NCI-H187 (cell line): Measurements from ENCODE around the gene YWHAQ.
"Not testable (repeated sequence)": the region's sequence is repeated elsewhere in the genome, so short reads cannot be mapped to it uniquely, and the experiment has no call there.

Experiments used
- DNase-seq, 2 experiments: peaks; one replicate each; lab custom pipeline; 2025; lab: John Stamatoyannopoulos, UW

Gene YWHAQ

DNA sequence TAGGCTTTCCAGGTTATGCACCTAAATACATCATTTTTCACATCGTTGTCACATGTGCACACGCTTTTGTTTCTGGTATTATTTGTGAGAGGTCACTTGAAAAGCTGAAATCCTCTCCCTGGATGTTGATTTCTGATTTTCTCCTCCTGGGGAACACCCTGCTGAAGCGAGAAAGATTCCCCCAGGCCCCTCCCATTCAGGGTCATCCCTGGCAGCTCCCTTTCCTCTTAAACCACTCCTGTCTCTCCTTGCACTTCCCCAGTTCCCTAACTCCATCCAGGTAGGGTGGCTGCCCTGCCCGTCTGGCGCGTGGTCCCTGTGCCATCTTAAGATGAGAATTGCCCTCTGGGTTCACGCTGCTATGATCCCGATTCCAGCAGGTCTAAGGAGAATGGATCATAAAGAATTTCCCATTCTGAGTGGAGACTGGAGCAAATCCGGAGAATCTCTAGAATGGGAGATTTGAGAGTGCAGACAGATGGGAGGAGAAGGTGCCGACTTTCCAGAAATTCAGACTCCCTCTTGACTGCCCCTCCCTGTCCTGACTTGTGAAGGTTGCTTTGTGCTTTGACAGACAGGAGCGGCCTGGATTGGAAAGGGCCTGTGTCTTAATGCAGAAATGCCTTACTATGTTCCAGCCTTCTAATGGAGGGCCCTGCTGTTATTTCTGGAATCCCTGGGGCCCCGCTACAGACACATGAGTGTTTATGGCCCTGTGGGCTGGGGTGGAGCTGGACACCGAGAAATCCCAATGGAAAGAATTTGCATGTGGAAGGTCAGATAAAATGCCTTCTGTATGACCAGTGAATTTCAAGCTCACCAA, 1.3 kb upstream of the YWHAQ start:
- peak in 1 of 2 experiments; percentile 42 for DNase-seq

DNA sequence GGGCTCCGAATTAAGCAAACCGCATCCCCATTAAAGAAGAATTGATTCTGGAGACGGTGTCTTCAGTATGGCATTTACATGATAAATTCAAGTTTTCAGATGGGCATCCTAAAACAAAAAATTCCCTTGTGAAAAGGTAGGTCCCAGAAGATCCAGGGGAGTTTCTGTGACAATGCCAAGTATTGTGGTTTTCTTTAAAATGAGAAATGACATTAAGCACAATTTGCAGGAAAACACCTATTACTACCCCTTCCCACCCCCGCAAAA, 689 bp upstream of the YWHAQ start:
- DNase-seq = no peak

DNA sequence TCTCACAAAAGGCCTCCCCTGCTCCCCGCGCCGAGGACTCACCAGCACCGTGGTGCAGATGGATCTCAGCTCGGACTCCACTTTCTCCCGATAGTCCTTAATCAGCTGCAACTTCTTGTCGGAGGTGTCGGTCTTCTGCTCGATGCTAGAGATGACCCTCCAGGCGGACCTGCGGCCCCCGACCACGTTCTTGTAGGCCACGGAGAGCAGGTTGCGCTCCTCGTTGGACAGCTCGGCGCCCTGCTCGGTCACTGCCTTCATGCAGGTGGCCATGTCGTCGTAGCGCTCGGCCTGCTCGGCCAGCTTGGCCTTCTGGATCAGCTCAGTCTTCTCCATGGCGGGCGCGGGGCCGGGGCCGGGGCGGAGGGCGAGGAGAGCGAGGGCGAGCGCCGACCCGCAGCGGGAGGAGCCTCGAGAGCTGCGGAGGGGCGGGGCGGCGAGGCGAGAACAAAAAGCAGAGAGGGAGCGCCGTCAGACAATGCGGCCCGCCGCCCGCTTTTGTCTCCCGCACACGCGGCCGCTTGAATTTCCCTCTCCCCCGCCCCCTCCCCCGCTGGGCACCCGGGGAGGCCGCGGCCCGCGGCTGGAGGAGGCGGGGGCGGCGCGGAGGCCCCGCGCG, 571 bp downstream of the YWHAQ start:
- peak; percentile 69 to 84 for DNase-seq

DNA sequence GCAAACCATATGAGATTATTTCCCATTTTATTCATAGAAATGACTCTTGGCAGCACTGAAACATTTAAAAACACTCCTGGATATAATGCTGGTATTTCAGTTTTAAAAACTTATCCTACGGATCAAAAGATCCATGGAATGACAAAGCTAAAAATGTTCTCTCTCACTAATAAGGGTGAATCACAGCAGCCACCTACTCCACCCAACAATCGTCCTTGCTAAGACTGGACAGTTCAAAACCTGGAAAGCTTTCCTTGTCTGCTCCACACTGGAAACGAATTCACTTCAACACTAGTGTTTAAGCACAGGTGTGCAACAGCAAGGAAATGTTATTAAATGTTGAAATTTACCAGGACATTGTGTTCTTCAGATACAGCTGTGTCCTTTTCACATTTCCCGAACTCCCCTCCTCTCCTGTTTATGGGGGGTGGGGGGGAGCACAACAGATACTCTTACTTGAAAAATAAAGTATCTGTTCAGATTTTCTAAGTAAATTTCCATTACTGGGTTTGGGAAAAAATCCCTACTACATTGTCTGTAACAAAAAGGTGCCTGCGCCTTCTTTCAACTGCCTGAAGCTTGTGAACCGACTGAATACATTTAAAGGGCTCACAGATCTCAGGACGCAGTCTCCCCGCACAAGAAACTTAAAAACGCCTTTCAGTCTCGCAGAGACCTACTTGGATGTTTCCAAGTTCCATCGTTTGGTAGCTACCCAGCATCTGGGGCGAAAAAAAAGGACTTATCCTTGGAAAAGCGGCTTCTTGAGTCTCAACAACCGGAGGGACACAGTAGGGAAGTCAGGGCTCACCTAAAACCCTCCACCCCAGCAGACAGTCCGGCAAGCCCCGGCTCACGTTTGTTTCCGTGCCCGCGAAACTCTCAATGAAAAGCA, 1.3 kb downstream of the YWHAQ start:
- no peak for DNase-seq

DNA sequence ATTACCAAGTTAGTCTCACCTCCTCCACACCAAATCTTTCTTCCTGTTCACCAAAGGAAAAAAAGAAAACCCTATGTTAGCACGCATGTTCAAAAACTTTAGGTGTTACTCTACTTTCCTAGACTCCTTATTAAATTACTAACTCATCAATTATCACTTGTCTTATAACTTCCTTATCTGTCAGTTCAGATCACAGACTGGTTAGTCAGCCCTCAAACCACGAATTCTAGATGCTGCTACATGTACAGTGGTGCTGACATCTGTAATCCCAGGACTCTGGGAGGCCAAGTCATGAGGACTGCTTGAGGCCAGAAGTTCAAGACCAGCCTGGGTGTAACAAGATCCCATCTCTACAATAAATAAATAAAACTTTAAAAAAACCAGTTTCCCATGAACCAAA, 3.5 kb downstream of the YWHAQ start:
- no peak for DNase-seq

DNA sequence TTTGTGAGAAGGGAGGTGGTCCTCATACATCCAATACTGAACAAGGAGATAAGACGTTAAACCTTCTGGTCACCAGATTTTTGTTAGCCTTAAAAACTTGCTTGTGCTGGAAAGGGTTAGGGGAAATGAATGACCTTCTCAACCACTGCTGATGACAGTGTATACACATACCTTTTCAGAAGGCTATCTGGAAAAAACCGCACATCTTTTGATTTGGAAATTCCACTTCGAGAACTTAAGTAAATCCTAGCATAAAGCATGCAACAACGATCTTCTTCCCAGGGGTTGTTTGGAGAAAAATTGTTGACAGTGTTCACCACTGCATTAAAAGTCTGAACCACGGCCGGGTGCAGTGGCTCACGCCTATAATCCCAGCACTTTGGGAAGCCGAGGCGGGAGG, 7.6 kb downstream of the YWHAQ start:
- no peak for DNase-seq

DNA sequence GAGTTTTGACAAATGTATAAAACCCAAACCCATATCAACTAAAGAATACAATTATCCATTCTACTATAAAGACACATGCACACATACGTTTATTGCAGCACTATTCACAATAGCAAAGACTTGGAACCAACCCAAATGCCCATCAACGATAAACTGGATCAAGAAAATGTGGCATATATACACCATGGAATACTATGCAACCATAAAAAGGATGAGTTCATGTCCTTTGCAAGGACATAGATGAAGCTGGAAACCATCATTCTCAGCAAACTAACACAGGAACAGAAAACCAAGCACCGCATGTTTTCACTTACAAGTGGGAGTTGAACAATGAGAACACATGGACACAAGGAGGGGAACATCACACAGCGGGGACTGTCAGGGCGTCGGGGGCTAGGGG, 9.1 kb downstream of the YWHAQ start:
- DNase-seq = not testable (repeated sequence)

DNA sequence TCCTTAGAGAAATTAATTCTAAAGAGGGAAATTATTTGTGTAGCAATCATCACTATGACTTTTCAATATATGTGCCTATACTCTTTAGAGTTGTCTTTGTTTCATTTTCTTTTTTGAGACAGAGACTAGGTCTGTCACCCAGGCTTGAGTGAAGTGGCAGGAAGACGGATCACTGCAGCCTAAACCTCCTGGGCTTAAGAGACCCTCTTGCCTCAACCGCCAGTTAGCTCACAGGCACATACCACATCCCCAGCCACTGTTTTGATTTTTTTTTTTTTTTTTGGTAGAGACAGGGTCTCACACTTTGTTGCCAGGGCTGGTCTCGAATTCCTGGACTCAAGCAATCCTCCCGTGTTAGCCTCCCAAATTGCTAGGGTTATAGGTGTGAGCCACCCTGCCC, 12.4 kb downstream of the YWHAQ start:
- DNase-seq = no peak

DNA sequence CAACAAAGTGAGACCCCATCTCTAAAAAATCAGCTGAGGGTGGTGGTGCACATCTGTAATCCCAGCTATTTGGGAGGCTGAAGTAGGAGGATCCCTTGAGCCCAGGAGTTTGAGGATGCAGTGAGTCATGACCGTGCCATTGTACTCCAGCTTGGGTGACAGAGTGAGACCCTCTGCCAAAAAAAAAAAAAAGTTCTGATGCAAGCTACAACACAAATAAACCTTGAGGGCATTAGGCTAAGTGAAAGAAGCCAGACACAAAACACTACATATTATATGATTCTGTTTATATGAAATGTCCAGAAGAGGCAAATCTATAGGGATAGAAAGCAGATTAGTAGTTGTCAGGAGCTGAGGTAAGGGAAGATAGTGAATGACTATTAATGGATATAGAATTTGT, 13.0 kb downstream of the YWHAQ start:
- DNase-seq = no peak

DNA sequence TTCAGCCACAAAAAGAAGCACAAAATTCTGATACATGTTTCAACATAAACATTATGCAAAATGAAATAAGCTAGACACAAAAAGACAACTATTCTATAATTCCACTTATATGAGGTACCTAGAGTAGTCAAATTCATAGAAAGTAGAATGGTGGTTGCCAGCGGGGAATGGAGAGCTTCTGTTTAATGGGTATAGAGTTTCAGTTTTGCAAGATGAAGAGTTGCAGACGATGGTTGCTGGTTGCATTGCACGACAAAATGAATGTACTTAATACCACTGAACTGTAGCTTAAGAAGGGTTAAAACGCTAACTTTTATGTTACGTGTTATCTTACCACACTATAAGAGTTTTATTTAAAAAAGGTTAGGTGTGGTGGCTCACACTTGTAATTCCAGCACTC, 13.5 kb downstream of the YWHAQ start:
- DNase-seq = no peak

DNA sequence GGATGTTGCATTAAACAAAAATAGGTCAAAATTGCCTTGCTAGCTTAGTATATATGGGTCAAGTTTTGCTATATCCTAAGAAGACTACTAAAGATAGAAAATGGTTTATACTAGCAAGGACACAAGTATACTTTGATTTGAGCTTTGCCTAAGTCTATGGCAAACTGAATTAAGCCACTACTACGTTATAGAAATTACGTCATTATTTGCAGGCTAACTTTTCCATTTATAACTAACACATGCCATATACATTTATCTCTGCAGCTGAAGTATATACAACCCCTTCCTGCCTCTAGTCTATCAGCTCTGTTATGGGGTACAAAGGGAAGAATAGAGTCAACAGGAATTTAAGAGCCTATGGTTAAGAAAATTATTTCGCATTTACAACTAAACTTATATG, 16.2 kb downstream of the YWHAQ start:
- DNase-seq = no peak

DNA sequence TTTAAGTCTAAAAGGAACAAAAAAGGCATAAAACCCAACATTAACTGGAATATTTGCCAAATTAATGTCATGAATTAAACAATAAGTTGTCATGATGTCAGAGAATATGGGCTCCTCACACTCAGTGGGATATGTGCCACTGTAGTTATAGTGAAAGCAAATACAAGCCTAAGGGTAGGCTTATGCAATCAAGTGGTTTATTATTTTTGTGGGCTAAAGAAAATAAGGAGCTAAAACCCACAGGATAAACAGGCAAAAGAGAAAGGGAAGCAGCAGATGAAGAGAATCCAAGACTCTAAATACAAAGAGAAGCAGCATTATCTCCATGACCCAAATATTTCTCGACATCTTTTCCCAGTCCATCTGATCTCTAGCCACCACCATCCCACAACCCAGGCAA, 17.5 kb downstream of the YWHAQ start:
- DNase-seq = no peak

DNA sequence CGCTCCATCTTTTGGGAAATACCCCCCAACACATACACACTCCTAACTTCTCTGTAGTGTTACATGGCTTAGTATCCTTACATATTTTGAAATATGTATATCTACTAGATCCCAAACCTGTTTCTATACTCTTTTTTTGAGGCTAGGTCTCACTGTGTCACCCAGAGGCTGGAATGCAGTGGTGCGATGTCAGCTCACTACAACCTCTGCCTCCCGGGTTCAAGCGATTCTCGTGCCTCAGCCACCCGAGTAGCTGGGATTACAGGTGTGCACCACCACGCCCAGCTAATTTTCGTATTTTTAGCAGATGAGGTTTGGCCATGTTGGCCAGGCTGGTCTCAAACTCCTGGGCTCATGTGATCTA, 19.3 kb downstream of the YWHAQ start:
- not testable (repeated sequence) for DNase-seq

DNA sequence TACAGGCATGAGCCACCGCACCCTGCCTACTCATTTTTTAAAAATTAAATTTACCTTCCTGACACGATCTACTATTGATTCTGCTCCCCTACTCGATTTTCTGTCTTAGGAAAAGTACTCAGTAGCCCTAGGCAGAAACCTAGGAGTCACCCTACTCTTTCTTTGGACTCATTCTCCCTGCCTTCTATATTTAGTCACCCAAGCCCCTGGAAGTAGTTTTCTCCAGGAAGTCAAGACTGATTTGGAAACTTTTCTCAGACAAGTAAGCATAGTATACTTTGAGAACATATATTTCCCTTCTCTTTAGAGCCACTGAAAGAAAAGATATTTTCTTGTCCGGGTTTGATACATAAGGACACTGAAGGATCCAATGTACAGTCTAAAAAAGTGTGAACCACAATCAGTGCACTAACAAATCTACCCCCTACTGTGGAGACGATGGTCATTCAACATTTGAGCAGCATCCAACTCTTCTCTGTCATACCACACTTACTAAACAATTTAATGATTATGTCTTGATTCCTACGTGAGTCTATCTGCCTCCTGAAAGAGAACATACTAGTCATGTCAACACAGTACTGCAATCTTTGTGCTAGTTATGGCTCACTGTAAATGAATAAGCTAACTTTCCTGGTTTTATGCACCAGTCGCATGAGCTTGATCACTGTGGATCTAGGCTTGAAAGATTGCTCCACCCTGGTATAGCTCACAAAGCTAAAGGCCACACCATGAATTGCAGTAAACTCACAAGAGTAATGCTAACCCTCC, 19.8 kb downstream of the YWHAQ start:
- no peak for DNase-seq

DNA sequence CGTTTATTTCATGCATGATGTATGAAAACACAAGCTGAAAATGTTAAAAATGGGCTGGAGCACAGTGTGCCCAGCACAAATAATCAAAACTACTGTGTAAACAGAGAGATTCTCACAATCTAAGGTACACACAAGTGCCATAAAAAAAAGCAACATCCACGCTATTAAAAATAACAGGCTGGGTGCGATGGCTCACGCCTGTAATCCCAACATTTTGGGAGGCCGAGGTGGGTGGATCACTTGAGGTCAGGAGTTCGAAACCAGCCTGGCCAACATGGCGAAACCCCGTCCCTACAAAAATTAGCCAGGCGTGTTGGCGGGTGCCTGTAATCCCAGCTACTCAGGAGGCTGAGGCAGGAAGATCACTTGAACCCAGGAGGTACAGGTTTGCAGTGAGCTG, 22.3 kb downstream of the YWHAQ start:
- DNase-seq = not testable (repeated sequence)

DNA sequence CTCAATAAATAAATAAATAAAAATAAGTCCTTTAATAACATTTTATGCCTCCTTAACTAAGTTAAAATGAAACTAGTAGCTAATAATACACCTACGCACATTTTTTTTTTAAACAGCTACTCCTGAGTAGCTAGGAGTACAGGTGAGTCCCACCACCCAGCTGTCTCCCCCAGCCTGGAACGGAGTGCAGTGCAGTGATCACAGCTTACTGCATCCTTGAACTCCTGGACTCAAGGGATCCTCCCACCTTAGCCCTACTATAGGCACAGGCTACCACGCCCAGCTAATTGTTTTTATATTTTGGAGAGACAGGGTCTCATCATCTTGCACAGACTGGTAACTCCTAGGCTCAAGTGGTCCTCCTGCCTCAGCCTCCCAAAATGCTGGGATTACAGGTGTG, 28.4 kb downstream of the YWHAQ start:
- no peak for DNase-seq

DNA sequence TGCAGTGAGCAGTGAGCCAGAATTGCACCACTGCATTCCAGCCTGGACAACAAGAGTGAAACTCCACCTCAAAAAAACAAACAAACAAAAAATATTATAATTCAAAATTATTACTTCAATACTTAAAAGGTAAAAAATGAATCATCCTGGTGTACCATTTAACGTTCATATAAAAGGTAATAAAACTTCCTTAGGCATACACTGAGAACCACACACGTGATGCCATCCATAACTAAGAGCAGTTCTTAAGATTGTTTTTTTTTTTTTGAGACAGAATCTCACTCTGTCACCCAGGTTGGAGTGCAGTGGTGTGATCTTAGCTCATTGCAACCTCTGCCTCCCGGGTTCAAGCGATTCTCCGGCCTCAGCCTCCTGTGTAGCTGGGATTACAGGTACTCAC, 29.4 kb downstream of the YWHAQ start:
- no peak for DNase-seq

DNA sequence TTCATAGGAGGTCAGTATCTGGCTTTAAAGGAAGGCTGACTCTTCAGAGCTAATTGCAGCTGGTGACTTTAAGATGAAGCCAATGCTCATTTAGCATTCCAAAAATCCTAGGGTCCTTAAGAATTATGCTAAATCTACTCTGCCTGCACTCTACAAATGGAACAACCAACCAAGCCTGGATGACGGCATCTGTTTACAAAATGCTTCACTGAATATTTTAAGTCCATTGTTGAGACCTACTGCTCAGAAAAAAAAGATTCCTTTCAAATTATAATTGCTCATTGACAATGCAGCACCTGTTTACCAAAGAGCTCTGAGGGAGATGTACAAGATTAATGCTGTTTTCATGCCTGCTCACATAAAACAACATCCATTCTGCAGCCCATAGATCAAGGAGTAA, 31.4 kb downstream of the YWHAQ start:
- DNase-seq = no peak

DNA sequence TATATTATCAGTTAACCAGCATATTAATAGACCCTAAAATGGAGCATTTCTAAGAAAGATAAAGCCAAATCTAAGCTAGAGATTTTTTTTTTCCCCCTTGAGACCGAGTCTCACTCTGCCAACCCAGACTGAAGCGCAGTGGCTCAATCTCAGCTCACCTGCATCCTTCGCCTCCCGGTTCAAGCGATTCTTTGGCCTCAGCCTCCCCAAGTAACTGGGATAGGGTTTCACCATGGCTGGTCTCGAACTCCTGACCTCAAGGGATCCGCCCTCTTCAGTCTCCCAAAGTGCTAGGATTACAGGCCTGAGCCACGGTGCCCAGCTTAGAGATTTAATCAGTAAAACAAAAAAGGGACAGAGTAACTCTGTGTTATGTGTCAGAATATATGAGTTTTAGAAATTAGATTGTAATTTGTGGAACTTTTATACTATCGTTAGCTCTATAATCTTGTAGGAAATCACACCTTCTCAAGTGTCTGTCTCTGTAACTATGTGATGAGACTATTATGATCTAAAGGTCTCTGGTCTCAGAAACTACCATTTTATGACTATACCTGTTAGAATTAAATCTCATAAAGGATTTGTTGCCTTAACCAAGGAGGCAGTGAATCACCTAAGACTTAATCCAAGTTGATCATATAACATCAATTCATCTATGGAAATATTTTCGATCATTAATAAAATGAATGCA, 34.0 kb downstream of the YWHAQ start:
- DNase-seq = no peak

DNA sequence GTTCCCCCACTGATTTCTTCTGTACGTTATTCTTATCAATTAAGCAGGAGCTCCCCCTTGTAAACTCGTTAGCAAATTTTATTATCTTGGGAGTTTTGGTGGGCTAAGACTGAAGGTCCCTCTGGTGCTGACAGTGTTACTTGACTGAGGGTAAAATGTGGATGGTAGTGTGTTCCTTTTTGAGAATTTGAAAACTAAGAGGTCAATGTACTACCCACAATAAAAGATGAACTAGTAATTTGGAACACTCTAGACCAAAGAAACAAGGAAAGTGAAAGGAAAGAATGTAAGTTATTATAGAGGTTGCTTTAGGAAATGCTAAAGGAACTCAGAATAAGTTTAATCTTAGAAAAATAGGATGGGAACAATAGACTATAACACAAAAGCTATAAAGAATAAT, 35.1 kb downstream of the YWHAQ start:
- DNase-seq = no peak

DNA sequence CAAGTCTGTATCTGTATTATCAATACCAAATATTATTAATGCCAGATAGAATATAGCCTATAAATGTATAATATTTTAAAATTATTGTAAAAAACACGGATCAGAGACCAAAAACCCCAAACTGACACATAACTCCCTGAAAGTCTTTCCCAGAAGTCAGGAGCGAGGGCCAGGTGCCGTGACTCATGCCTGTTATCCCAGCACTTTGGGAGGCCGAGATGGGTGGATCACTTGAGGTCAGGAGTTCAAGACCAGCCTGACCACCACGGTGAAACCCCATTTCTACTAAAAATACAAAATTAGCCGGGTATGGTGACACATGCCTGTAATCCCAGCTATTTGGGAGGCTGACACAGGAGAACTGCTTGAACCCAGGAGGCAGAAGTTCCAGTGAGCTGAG, 35.5 kb downstream of the YWHAQ start:
- not testable (repeated sequence) for DNase-seq
